Hematopoietic multipotent progenitor cell treated with erythropoietin and hydrocortisone succinate and interleukin-3 and kit ligand, for 4 days (in vitro differentiated cells): Measurements from ENCODE around the gene CALCOCO1.
"Not testable (repeated sequence)": the region's sequence is repeated elsewhere in the genome, so short reads cannot be mapped to it uniquely, and the experiment has no call there.

ENCODE experiments used
- DNase-seq: peaks from one replicate; pipeline ENCODE4 v3.0.0-alpha.2; 2015

The CALCOCO1 gene

GRCh38 chr12:53696285-53696654 is 31.0 kb downstream of the CALCOCO1 start:
- DNase-seq = peak; percentile 64

GRCh38 chr12:53695152-53696145 is 31.8 kb downstream of the CALCOCO1 start:
- DNase-seq = peak; percentile 36

DNA sequence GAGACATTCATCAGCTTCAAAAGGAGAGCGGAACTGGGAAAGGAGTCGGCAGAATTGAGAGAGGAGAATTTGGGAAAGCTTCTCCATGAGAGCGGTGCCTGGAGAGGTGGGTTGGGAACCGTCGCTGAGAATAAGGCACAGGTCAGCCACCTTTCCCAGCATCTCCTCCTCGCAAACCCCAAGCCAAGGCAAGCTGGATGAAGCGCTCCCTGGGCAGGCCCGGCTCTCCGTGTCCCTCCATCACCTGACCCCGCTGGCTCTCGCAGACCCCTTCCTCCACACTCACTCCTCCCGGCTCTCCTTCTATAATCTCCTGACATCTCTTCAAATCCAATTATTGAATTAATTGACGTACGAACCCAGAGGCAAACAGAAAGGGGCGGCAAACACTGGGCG is 32.5 kb downstream of the CALCOCO1 start:
- DNase-seq = no peak

GRCh38 chr12:53688134-53688533 is 39.1 kb downstream of the CALCOCO1 start:
- no peak for DNase-seq

- no peak for DNase-seq
Measured at GRCh38 chr12:53686436-53686835, 40.8 kb downstream of the CALCOCO1 start.

DNA sequence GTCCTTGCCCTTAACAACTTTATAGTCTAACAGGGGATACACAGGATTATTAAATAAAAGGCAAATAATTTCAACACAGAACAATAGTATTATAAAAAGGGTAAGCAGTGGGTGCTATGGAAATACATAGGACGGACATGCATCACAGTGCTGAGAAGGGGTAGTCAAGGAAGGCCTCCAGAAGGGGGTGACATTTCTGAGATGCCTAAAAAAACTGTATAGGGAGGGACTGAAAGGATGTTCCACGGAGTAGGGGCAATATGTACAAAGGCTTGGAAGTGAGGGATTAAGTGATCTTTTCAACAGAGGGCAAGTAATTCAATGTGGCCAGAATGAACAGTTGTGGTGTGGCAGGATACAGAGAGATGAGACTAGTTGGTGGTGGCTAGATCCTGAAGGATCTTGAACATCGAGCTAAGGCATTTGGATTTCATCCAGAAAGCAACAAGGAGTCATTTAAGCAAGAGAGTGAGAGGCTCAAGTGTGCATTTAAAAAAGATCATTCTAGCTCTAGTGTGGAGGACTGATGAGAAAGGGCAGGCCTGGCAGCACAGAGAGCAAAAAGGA is 42.5 kb downstream of the CALCOCO1 start:
- no peak for DNase-seq

DNA sequence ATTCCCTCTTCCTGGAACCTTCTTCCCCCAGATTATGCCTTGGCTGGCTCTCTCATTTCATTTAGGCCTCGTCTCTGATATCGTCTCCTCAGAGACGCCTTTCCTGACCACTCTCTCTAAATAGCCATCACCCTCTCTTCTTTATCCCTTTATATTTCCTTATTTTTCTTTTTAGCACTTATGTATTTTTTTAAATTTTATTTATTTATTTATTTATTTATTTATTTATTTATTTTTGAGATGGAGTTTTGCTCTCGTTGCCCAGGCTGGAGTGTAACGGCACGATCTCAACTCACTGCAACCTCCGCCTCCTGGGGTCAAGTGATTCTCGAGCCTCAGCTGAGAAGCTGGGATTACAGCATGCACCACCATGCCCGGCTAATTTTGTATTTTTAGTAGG is 43.3 kb downstream of the CALCOCO1 start:
- DNase-seq = no peak

DNA sequence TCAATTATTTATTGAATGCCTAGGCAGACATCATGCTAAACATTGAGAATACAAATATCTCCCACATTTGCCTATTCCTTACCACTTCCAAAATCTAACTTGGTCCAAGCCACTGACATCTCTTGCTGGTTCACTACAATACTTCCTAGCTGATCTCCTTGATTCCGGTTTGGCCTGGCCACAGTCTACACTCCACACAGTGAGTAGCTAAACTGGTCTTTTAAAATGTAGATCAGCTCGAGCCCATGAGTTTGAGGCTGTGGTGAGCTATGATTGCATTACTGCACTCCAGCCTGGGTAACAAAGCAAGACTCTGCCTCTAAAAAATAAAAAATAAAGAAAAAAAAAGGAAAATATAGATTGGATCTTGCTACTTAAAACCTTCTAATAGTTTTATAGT is 43.8 kb downstream of the CALCOCO1 start:
- no peak for DNase-seq

DNA sequence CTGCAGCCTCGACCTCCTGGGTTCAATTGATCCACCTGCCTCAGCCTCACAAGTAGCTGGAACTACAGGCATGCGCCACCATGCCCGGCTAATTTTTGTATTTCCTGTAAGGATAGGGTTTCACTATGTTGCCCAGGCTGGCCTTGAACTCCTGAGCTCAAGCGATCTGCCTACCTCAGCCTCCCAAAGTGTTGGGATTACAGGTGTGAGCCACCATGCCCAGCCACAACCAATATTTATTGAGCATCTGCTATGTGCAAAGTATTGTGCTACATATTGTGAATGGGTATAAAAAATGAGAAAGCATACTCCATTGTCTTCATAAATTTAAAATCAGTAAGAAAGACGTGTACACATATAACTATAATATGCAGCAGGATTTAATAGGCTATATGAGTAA is 47.2 kb downstream of the CALCOCO1 start:
- not testable (repeated sequence) for DNase-seq

DNA sequence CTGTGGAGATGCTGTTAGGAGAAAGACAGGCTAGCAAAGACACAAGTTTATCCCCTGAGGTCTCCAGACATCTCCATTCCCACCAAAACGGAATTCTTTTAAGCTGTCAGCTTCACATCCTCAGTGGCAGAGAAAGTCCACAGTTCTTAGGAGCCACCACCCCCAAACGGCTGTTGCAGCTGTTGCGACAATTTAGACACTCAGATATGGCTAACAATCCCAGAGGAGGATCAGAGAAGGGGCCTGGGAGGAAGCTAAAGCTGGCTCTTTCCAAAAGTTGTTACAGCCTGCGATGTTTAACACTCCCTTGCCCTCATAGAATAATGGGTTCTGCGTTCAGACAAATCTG is 49.5 kb downstream of the CALCOCO1 start:
- no peak for DNase-seq

GRCh38 chr12:53677016-53677799 is 50.0 kb downstream of the CALCOCO1 start:
- peak; percentile 13 for DNase-seq

DNA sequence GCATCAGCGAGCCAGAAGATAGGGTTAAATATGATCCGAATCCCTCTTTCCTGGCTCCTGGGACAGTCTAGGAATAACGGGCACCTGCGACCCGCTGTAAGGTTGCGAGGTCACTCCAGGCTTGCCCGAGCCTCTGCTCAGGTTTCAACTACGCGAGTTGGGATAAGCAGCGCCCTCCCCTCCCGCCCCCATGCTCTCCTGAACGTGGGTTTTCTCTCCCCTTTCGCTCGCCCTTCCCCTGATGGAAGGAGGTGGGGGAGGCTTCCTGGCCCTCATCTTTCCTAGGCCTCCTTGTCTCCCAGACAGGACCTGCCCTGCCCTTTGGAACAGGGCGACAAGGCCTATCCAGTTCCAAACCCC is 50.6 kb downstream of the CALCOCO1 start:
- peak; percentile 32 for DNase-seq

DNA sequence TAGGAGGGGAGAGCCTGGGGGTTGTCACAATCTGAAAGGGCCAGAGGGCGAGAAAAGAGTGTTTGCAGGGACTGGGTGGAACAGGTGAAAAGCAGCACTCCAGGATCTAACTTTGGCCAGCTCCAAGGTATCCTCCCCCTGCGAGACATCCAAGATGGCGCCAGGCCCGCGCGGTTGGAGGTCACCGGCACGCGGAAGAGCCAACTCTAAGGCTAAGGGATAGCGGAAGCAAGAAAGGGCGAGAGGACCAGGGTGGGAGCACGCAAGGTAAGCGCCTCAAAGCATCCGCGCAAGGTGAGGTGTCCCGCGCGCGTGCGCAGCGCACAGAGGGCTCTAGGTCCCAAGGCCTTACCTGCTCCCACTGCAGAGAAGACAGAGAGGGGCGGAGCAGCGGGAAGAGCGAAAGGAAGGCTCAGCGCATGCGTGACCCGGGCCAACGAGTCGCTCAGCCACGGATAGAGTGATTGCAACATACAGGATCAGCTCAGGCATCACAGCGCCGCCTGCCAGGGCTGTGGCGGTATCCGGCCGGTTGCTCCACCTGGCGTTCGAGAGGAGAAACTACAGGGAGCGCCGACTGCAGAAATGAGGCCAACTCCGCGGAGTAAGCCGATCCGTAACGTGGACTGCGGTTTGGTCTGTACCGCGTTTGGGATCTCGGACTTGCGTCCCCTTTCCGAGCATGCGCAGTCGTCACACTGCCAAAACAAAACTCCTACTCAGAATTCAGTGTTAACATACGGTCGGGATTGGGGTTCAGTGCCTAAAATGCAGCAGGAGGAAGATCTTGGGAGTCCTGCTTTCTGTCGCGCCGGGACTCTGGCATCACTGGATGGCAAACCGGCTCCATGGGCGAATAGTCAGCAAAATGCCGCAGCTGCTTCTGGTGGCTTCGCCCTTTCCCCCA is 51.3 kb downstream of the CALCOCO1 start, which contains the start of gene ATP5MC2:
Gene ATP5MC2, minus strand, starts transcription at position 383 of the 907 bp plus-strand sequence. CDS start 3,469 bp downstream, outside the sequence.
- DNase-seq = peak; percentile 99

DNA sequence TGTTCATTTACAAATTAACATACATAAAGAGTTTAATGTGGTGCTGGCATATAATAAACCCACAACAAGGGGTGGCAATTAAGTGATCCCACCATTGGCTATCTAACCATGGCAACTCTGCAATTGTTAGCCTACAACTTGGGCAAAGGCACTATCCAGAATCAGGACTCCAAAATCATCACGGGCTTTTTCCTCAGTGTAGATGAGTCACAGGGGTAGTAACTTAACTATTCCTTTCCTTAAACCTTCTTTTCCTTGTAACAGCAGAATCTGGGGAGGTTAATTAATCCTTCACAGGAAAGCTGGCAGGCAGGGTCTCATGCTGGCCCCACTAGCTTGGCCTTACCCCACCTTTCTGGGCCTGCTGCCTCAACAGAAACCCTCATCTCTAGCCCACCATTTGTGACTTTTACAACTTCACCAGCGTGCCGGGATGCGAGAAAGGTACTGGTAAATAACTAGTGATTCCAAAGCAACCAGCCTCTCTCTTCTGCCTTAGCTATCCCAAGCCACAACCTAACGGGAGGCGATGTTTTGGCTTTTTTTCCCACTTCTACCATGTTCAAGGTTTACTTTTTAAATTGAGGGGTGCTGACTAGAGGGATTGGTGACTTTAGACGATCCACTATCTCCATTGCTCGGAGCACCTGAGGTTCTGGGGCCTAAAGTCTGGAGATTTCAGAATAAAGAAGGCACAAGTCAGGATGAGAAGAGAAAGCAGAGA is 52.1 kb downstream of the CALCOCO1 start:
- DNase-seq = peak; percentile 25

DNA sequence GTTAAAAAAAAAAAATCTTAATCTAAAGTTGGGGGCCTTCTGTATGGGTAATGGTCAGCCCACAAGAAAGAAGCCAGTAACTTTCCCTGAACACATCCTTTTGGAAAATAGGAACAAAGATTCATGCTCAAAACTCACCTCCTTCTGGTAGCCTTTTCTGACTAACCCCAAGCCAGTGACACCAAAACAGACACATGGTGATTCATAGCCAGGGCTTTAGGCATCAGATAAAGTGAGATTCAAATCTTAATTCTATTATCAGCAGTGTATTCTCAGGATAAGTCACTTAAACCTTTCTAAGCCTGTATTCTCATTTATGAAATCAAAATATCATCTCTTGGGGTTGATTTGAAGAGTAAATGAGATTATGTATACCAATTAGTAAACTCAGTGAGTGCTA is 56.3 kb downstream of the CALCOCO1 start:
- DNase-seq = no peak

GRCh38 chr12:53670308-53670707 is 56.9 kb downstream of the CALCOCO1 start:
- no peak for DNase-seq

GRCh38 chr12:53667080-53667479 is 60.2 kb downstream of the CALCOCO1 start:
- no peak for DNase-seq

- DNase-seq = no peak
Measured at GRCh38 chr12:53664936-53665335, 62.3 kb downstream of the CALCOCO1 start.

GRCh38 chr12:53664191-53664590 is 63.1 kb downstream of the CALCOCO1 start:
- no peak for DNase-seq

DNA sequence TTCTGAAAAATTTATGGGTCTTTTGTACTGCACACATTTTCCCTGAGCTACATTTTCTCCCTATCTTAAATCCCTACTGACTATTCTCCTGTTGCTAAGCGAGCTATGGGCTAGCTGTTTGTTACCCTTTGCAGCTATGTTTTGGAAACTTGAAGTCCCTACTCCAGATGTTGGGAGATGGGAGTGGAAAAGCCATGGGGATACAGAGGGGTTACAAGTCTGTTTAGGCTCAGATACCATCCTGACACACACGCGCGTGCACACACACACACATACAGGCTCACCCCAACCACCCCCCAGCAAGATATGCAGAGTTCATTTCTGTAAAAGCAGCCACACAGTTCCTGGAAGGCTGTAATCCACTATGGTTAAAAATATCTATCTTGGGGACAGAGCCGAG is 67.2 kb downstream of the CALCOCO1 start:
- DNase-seq = no peak

DNA sequence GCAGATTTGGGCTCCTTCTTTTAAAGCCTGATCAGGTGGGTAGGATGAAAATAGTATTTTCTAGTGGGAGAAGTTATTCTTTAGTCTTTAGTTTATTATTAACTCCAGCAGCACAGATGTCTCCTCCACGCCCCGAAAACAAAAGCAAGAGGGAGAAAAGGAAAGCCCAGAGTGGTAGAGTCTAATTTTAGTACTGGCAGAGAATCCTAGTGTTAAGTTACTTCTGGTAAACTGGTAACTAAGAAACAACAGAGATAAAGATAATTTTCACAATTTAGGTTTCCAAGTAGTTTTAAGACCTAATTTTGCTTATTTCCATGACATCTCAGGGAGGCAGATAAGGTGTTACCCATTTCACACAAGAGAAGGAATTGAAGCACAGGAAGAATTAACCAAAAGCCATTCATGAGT is 67.7 kb downstream of the CALCOCO1 start:
- DNase-seq = no peak
